ENCODE measurements around the gene PTPRC.

PTPRC gene

GRCh38 chr1:198619375-198620140, 19.3 kb upstream of the PTPRC start:
- no peak for DNase-seq (ENCODE audit: low read depth in 2 of 2, low spot score in 1 of 2)

DNA sequence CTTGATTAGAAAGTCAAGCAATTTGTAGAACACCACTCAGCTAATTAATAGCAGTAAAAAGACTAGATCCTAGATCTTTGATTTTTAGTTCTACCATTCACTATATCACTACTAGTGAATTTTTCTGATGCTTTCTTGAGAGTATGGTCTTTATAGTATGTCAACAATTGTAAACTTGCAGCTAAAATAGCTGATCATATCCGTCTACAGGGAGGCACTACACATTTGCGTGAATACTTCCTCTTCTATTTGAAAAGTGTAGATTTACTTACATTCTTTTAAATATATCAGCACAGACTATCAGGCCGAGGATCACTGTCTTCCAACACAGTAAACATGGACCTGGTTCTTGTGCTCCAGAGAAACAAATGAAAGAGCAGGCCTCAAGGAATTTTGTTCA, 18.6 kb upstream of the PTPRC start:
- DNase-seq (ENCODE audit: low read depth in 2 of 2, low spot score in 1 of 2) = no peak

- DNase-seq (ENCODE audit: low read depth in 2 of 2, low spot score in 1 of 2) = peak; percentile 23 to 46
Observed at GRCh38 chr1:198620951-198621824, 17.7 kb upstream of the PTPRC start.

DNA sequence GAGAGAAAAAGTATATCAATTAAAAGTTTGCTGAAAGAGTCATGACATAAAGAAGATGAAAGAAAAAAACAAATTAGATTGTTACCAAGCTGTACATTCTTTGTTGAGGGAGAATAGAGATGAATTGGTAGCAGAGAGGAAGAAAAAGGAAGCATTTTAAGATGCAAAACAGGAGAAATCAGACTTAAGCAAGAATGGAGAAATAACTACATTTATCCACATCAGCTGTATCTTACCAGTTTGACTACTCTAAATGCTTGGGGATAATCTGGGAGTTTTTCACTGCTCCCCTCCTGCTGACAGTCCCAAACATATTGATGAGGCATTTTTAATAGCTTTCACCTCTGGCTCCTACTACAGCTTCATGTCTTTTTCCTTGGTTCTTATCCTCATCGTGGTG, 16.8 kb upstream of the PTPRC start:
- no peak for DNase-seq (ENCODE audit: low read depth in 2 of 2, low spot score in 1 of 2)

- DNase-seq (ENCODE audit: low read depth in 2 of 2, low spot score in 1 of 2) = no peak
Observed at GRCh38 chr1:198623752-198624647, 14.8 kb upstream of the PTPRC start.

DNA sequence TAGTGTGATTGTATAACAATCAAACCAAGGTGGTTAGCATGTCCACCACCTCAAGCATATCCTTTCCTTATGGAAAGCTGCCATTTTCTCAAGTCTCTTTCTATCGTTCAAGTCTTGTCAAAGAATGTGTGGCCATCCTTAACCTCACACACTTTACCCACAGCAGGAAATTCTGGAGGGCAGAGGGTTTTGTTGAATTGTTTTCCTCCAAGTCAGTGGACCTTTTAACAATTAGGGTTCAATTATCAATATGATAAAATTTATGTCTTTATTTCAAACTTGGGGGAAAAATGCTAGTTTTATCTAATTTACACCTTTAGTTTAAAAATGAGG, 14.2 kb upstream of the PTPRC start:
- no peak for DNase-seq (ENCODE audit: low read depth in 2 of 2, low spot score in 1 of 2)

GRCh38 chr1:198627436-198628066, 11.3 kb upstream of the PTPRC start:
- DNase-seq (ENCODE audit: low read depth in 2 of 2, low spot score in 1 of 2) = no peak

DNA sequence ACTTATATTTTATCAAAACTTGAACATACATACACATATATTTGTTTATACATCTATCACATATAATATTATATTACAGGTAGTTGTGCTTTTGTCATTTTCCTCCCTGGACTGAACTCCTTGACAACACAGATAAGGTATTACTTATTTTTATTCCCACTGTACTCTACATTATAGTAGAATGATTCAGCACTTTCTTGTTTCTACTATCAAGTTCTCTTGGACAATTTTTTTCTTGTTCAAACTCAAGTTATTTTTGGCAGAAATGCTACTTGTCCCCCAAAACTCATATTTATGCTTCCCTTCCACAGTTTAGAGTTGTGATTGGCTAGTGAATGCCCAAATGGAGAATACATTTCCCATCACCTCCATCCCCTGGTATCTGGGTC, 10.8 kb upstream of the PTPRC start:
- DNase-seq (ENCODE audit: low read depth in 2 of 2, low spot score in 1 of 2) = no peak

GRCh38 chr1:198629610-198630009, 9.2 kb upstream of the PTPRC start:
- DNase-seq (ENCODE audit: low read depth in 2 of 2, low spot score in 1 of 2) = no peak

- no peak for DNase-seq (ENCODE audit: low read depth in 2 of 2, low spot score in 1 of 2)
Observed at GRCh38 chr1:198630863-198631262, 8.0 kb upstream of the PTPRC start.

DNA sequence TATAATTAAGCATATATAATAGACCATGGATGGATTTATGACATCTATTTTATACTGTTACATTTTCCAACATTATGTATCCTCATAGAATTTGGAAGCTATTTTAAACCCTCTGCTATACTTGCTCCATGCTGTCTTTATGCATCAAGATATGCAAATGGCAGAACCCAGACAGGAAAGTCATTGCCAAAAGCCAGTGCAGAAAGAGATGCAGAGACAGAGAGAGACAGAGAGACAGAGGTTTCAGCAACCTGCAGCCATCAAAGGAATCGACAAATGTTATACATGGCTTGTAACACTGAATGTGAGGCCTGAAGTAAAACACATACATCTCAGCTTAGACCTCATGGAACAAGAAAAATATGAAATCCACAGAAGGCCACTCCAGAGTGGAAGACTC, 7.5 kb upstream of the PTPRC start:
- DNase-seq (ENCODE audit: low read depth in 2 of 2, low spot score in 1 of 2) = no peak

DNA sequence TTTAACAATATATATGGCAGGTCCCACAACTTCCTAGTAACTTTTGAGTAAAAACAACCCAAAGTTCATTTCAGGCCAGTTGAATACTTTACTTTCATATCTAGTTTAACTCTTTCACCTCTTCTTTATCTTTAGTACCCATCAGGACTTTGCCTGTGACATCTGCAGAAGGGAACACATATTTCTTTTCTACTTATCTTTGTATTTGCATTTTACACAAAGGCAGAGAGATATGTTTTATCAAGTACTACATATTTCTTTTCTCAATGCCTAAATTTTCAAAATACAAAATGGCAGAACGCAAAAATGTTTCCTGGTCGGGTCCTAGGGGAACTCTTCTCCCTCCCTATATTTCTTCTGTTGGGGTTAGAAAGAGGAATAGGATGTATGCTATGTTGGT, 6.8 kb upstream of the PTPRC start:
- DNase-seq (ENCODE audit: low read depth in 2 of 2, low spot score in 1 of 2) = no peak

GRCh38 chr1:198633675-198634121, 5.1 kb upstream of the PTPRC start:
- no peak for DNase-seq (ENCODE audit: low read depth in 2 of 2, low spot score in 1 of 2)

DNA sequence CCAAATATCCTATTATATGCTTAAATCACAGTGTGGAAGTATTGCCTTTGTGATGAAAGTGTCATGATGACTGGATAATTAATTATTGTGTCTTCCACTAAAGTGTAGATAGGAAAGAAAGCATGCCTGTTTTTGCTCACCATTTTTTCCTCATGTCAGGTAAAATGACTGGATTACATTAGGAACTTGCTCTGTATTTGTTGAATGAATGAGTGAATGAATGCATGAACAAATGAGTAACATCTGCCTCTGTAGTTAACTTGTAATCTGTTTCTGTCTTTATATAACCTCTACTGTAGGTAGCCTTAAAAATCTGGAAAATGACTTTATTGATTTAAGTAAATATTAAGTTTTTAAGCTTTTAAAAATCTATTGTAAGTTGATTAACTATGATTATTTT, 2.9 kb upstream of the PTPRC start:
- no peak for DNase-seq (ENCODE audit: low read depth in 2 of 2, low spot score in 1 of 2)

DNA sequence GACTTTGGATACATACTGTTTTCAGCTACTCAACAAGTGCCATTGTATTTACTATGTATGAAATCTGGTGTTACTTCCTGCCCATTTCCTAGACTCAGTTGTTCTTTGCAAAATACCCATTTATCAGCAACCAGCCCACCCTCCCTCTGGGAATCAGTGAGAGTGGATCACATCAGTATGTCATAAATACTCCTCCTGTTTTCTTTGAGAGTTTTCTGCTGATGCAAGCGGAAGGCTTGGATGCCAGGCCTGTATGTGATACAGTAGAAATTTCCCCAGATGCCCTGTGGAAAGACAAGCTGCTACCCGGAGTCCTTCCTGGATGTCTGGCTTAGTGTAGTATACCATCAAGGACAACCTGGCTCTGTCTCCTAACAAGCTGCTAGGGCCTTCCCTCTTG, 2.4 kb upstream of the PTPRC start:
- DNase-seq (ENCODE audit: low read depth in 2 of 2, low spot score in 1 of 2) = no peak

- no peak for DNase-seq (ENCODE audit: low read depth in 2 of 2, low spot score in 1 of 2)
Observed at GRCh38 chr1:198637157-198637556, 1.7 kb upstream of the PTPRC start.

- no peak for DNase-seq (ENCODE audit: low read depth in 2 of 2, low spot score in 1 of 2)
Observed at GRCh38 chr1:198637916-198638437, 863 bp upstream of the PTPRC start.

GRCh38 chr1:198638441-198638840, 399 bp upstream of the PTPRC start:
- no peak for DNase-seq (ENCODE audit: low read depth in 2 of 2, low spot score in 1 of 2)

DNA sequence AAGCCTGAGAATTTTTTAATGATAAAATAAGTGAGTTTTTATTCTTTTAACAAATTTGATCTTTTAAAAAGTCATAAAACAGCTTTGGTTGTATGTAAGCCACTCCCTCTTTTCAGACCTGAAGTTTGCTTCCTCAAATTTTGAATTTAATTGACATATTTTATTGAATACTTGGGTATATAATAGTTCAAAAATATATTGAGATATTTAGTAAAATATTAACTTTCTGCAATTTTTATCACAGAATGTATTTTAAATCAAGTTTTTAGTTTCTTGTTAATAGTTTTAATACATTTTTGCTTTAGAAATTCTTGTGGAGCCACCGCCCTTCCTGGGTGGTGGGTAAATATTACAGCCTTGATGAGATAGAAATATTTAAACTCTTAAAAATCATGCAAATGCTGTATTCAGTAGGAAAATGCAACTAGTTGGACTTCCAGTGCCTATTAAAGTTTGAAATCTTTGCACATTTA, 867 bp downstream of the PTPRC start:
- DNase-seq (ENCODE audit: low read depth in 2 of 2, low spot score in 1 of 2) = no peak

DNA sequence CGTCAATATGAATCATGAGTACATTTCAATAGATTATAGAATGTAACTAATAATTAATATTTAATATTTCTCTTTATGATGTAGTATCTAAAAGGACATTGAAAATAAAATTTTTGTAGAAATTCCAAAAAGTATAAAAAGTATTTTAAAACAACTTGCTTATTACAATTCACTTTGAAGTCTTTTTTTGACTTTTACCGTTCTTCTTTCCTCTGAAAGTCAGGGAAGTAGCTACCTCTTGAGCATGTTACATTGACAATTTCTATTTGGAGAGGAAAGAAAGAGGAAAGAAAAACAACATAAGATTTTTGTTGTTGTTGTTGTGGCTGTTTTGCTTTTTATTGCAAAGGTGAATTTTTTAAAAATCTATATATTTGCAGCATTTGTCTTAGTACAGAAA, 1.3 kb downstream of the PTPRC start:
- DNase-seq (ENCODE audit: low read depth in 2 of 2, low spot score in 1 of 2) = no peak

DNA sequence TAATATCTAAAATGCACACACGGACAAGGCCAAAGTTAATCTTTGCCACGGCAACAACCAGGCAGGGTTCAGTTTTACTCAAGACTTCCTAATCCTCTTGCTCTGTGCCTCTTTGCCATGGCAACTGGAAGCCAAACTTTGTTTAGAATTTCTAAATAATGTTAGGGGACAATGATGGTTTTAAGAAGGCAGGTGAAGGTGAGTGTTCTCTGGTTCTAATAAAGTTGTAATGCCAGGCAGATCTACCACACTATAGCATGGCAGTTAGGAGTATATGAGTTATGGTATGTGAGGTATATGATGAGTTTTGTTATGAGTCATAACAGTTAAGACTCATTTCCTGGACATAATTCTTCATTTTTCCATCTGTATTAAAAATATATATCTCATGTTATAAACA, 2.7 kb downstream of the PTPRC start:
- DNase-seq (ENCODE audit: low read depth in 2 of 2, low spot score in 1 of 2) = no peak

All from stimulated activated CD8-positive, alpha-beta memory T cell treated with anti-CD3 and anti-CD28 coated beads, Interleukin-4, amount 100 ng/mL, for 4 hours (primary cell).